CD4-positive, alpha-beta T cell treated with Interleukin-6 at 100 ng/mL for 8 hours (primary cell): ENCODE results near the gene DNAI4.
"Not testable (repeated sequence)": the region's sequence is repeated elsewhere in the genome, so short reads cannot be mapped to it uniquely, and the experiment has no call there.

Experiments
- DNase-seq: peaks from one replicate; pipeline ENCODE4 v3.0.0-alpha.2; 2020; ENCODE audit warnings: mixed read lengths, low spot score

Gene DNAI4

GRCh38 chr1:66831529-66832239, 93.0 kb downstream of the DNAI4 start:
- DNase-seq, result no peak

- DNase-seq, result no peak
Observed at GRCh38 chr1:66824771-66825170, 99.9 kb downstream of the DNAI4 start.

- no peak for DNase-seq
Observed at GRCh38 chr1:66809736-66810326, 114.8 kb downstream of the DNAI4 start.

GRCh38 chr1:66809245-66809644, 115.4 kb downstream of the DNAI4 start:
- no peak for DNase-seq

- DNase-seq, result not testable (repeated sequence)
Observed at GRCh38 chr1:66795839-66796238, 128.8 kb downstream of the DNAI4 start.

GRCh38 chr1:66791621-66792610, 132.7 kb downstream of the DNAI4 start:
- DNase-seq, result no peak

- DNase-seq, result peak; percentile 47
Observed at GRCh38 chr1:66788231-66788939, 136.3 kb downstream of the DNAI4 start.

GRCh38 chr1:66787641-66788040, 137.0 kb downstream of the DNAI4 start:
- no peak for DNase-seq

GRCh38 chr1:66785800-66786199, 138.9 kb downstream of the DNAI4 start:
- not testable (repeated sequence) for DNase-seq

- DNase-seq, result no peak
Observed at GRCh38 chr1:66779475-66780078, 145.1 kb downstream of the DNAI4 start.

- no peak for DNase-seq
Observed at GRCh38 chr1:66778969-66779368, 145.7 kb downstream of the DNAI4 start.

GRCh38 chr1:66778266-66778665, 146.4 kb downstream of the DNAI4 start:
- DNase-seq, result no peak

- no peak for DNase-seq
Observed at GRCh38 chr1:66777831-66778230, 146.8 kb downstream of the DNAI4 start.

GRCh38 chr1:66775646-66776045, 149.0 kb downstream of the DNAI4 start:
- no peak for DNase-seq

GRCh38 chr1:66774438-66774837, 150.2 kb downstream of the DNAI4 start:
- no peak for DNase-seq

- no peak for DNase-seq
Observed at GRCh38 chr1:66773227-66773626, 151.4 kb downstream of the DNAI4 start.

- DNase-seq, result no peak
Observed at GRCh38 chr1:66770694-66771093, 154.0 kb downstream of the DNAI4 start.

GRCh38 chr1:66770240-66770639, 154.4 kb downstream of the DNAI4 start:
- no peak for DNase-seq

GRCh38 chr1:66769512-66770229, 155.0 kb downstream of the DNAI4 start:
- peak; percentile 24 for DNase-seq

- no peak for DNase-seq
Observed at GRCh38 chr1:66768965-66769364, 155.7 kb downstream of the DNAI4 start.

GRCh38 chr1:66767626-66768025, 157.0 kb downstream of the DNAI4 start:
- DNase-seq, result no peak
